Measurements from ENCODE around the gene CDKL5.

The CDKL5 gene

DNA sequence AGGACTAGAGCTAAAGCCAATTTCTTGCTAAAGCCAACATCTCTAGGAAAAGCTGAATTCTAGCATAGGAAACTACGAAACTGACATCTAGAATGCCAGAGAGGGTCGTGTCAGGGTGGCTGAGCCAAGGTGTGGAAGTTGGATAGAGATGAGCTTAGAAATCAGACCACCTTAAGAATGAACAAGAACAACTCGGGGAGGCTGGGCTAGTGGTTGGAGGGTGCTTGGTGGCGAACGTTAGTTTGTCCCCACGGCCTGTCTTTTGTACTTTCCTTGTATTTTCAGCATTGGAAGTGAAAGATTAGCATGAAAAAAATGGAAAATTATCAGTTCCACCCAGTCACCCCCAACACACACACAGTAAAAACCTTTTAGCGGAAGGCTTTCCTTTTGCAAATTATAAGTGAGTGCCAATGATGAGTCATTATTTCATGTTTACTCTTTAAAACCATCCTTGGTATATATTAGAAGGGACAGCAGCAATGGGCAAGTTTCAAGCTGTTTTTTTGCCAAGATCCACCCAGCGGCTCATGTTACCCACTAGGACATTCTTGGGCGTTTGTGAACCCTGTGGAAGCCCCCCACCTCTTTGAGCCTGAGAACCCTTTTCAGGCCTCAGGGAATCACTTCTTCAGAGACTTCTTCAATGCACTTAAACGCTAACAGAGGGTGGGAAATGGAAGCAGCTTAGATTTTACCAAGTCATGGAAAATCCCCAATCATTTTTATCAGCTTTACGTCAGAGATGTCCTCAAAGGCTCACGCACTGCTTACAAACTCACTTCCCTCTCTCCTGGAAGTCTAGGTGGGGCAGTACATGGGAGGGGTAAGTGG is 277.2 kb downstream of the CDKL5 start:
- DNase-seq: no peak

Data from hematopoietic multipotent progenitor cell treated with erythropoietin and hydrocortisone succinate and interleukin-3 and kit ligand, for 6 days (in vitro differentiated cells).